Skeletal muscle cell (primary cell): ENCODE measurements around the gene ZNF428.

ENCODE experiments used
- DNase-seq: peaks from one replicate; pipeline ENCODE4 v3.0.0-alpha.2; 2010; ENCODE audit warnings: low read depth
- H3K4me3 ChIP-seq: 2 replicates; pipeline ENCODE4 v1.5.1; 2011; ENCODE audit warnings: low read depth, mild to moderate bottlenecking, control low read depth, low read length, moderate library complexity

Gene ZNF428

GRCh38 chr19:43575156-43575950, 44.1 kb downstream of the ZNF428 start, which contains the start of the genes PINLYP and XRCC1:
PINLYP (plus strand) TSS chr19:43575801; CDS start chr19:43577192, 1,391 bp downstream.
XRCC1 (minus strand) TSS chr19:43575527; CDS start chr19:43575458, 69 bp downstream.
- H3K4me3 ChIP-seq: peak within 1 kb of the TSS; percentile 98
- DNase-seq: peak; percentile 95

GRCh38 chr19:43574424-43575155, 44.8 kb downstream of the ZNF428 start:
- H3K4me3 ChIP-seq: peak overlapping the region; percentile 98

GRCh38 chr19:43572171-43572588, 47.2 kb downstream of the ZNF428 start:
- no peak for DNase-seq
- no peak overlapping the region for H3K4me3 ChIP-seq

More at GRCh38 chr19:43574424-43575155, 44.8 kb downstream of the ZNF428 start:
- no peak for DNase-seq

- DNase-seq: no peak
- no peak overlapping the region for H3K4me3 ChIP-seq
These were observed 49.1 kb downstream of the ZNF428 start for GRCh38 chr19:43570174-43570791.

- no peak overlapping the region for H3K4me3 ChIP-seq
- DNase-seq: no peak
These were observed 49.8 kb downstream of the ZNF428 start for GRCh38 chr19:43569657-43570056.

- no peak for DNase-seq
These were observed 54.6 kb downstream of the ZNF428 start for GRCh38 chr19:43564800-43565199.

GRCh38 chr19:43563816-43564457, 55.5 kb downstream of the ZNF428 start:
- H3K4me3 ChIP-seq: no peak overlapping the region
- DNase-seq: no peak

More at GRCh38 chr19:43564800-43565199, 54.6 kb downstream of the ZNF428 start:
- H3K4me3 ChIP-seq: no peak overlapping the region

GRCh38 chr19:43562698-43563241, 56.7 kb downstream of the ZNF428 start:
- no peak overlapping the region for H3K4me3 ChIP-seq
- DNase-seq: peak; percentile 28

GRCh38 chr19:43562226-43562697, 57.2 kb downstream of the ZNF428 start:
- no peak for DNase-seq
- no peak overlapping the region for H3K4me3 ChIP-seq

- H3K4me3 ChIP-seq: no peak overlapping the region
- no peak for DNase-seq
These were observed 58.1 kb downstream of the ZNF428 start for GRCh38 chr19:43561139-43561970.

- no peak overlapping the region for H3K4me3 ChIP-seq
- DNase-seq: peak; percentile 36
These were observed 58.7 kb downstream of the ZNF428 start for GRCh38 chr19:43560687-43561086.
